D721Med (cell line): ENCODE data around the gene KCNK10.

Experiments used
- DNase-seq: peaks from one replicate; pipeline ENCODE4 v3.0.0; 2011; ENCODE audit warnings: low spot score; ENCODE audit not compliant: insufficient read length
- FAIRE-seq: peaks from 2 replicates; lab custom pipeline; 2011; peaks lifted over from hg19 to GRCh38; lab: Jason Lieb, UNC
- TF ChIP-seq, protein P1 (sequence below): IDR thresholded peaks from 2 replicates; pipeline ENCODE4 v1.5.1; 2012; ENCODE audit warnings: mild to moderate bottlenecking, control low read depth; ENCODE audit not compliant: insufficient read depth; ENCODE audit errors: missing control alignments

The KCNK10 gene

DNA sequence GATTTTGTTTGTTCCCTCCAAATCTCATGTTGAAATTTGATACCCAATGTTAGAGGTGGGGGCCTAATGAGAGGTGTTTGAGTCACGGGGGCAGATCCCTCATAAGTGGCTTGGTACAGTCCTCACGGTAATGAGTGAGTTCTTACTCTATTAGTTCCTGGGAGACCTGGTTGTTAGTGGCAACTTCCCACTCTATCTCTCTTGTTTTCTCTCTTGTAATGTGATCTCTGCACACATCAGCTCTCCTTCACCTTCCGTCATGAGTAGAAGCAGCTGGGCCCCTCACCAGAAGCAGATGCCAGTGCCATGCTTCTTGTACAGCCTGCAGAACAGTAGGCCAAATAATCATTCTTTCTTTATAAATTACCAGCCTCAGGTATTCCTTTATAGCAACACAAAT lies 29.6 kb upstream of the KCNK10 start:
- FAIRE-seq = no peak
- TF ChIP-seq, protein P1, sequence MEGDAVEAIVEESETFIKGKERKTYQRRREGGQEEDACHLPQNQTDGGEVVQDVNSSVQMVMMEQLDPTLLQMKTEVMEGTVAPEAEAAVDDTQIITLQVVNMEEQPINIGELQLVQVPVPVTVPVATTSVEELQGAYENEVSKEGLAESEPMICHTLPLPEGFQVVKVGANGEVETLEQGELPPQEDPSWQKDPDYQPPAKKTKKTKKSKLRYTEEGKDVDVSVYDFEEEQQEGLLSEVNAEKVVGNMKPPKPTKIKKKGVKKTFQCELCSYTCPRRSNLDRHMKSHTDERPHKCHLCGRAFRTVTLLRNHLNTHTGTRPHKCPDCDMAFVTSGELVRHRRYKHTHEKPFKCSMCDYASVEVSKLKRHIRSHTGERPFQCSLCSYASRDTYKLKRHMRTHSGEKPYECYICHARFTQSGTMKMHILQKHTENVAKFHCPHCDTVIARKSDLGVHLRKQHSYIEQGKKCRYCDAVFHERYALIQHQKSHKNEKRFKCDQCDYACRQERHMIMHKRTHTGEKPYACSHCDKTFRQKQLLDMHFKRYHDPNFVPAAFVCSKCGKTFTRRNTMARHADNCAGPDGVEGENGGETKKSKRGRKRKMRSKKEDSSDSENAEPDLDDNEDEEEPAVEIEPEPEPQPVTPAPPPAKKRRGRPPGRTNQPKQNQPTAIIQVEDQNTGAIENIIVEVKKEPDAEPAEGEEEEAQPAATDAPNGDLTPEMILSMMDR = no peak
- no peak for DNase-seq

DNA sequence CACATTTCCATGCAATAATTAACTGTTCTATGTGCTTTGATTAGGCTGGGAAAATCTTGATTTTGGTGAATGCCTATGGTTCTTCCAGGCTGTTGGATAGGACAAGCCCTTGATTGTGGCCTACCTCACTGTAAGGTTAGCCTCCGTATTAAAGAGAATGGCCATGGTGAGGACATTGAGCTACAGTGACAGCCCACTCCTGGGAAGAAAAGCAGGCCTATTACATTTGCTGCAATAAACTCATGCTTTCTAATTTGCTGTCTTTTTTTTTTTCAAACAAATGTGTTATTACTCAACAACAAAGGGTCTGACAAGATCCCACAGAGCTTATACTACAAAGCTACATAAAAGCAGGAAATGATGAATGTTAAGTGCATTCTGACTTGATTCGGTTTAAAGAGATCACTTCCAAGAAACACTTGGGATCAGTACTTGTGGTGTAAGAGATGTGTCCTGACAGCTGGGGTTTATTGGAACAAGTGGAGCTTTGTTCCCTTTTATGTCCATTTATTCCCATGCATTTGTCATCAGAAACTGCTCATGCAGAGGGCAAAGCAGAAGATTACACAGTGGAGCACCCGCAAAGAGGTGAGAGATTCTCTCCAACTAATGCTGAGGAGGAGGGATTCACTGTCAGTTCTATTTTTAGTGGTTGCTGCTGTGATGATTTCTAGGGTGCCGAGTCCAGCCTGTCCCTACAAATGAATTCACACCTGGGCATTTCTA lies 29.1 kb upstream of the KCNK10 start:
- no peak for DNase-seq
- FAIRE-seq = no peak
- TF ChIP-seq, protein P1 = no peak

- DNase-seq = no peak
- FAIRE-seq = no peak
- TF ChIP-seq, protein P1 = no peak
These were observed 25.5 kb upstream of the KCNK10 start for GRCh38 chr14:88348546-88348945.

DNA sequence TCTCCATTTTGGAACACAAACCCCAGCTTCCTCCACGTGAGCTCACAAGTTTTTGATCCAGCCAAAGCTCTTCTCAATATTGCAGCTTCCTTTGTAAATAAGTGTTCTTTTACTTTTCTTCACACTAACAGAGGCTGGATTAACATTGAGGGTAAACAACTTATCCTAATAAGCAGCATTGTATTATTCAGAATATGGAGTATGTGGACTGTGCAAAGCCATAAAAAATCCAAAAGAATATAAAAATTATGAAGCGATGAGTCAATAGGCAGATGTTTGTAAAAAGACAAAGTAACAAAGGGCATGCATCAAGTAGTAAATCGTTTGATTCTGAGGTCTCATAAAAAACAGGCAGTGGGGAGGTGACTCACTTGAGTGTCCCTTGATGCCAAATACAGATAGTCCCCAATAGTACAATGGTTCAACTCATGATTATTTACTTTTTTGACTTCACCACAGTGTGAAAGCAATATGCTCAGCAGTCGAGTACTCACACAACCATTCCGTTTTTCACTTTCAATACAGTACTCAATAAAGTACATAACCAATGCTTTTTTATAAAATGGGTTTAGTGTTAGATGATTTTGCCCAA lies 23.1 kb upstream of the KCNK10 start:
- FAIRE-seq (no peak), DNase-seq (no peak)
- TF ChIP-seq, protein P1 = no peak

GRCh38 chr14:88342980-88343379 lies 19.9 kb upstream of the KCNK10 start:
- TF ChIP-seq, protein P1 = no peak
- DNase-seq (no peak), FAIRE-seq (no peak)

DNA sequence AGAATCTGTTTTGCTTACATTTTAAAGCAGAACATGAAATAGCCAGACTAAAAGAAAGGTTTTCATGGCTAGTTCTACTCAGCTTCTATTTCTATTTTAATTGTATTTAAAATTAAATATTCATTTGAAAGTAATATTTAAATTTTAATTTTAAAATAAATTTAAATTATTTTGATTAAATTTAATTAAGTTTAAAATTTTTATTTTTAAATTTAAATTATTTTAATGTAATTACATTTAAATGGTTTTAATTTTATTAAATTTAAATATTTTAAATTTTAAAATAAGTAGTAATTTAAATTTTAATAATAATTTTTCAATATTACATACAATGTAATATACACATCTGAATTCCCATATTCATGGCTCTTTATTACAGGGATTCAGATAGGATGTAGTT lies 17.3 kb upstream of the KCNK10 start:
- no peak for FAIRE-seq
- TF ChIP-seq, protein P1 = no peak
- DNase-seq = no peak

DNA sequence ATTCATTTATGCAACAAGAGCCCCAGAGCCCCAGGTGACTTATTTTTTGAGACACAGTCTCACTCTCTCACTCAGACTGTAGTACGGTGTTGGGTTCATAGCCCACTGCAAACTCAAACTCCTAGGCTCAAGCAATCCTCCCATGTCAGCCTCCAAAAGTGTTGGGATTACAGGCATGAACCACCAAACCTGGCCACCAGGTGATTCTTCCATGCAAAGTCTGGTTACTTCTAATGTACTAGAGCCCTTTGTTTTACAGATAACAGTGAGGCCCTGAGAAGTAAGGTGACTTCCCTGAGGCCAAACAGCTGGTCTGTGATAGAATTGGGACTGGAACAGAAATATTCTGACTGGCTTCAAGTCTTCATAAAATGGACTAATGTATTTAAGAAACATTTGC lies 10.0 kb upstream of the KCNK10 start:
- DNase-seq (no peak), FAIRE-seq (no peak)
- TF ChIP-seq, protein P1 = no peak
